Glomerular endothelial cell (primary cell): Measurements from ENCODE around the gene LRRC55. TPM values are rescaled to one million over a fixed set of nuclear protein-coding genes. Genes with fewer than 3 reads are reported as not detected.

ENCODE experiments used
- DNase-seq: peaks from one replicate; pipeline ENCODE4 v3.0.0-alpha.2; 2011; ENCODE audit warnings: low read depth, low spot score; ENCODE audit errors: extremely low read depth
- total RNA-seq: library from RNA; depleted of rRNA; stranded (reverse); fragments of >200 nt; gene quantifications from 2 replicates; pipeline ENCODE4 v1.2.3, GENCODE V29; 2015

LRRC55 gene
- total RNA-seq: 0.05 and 1.3 TPM in 2 replicates

- no peak for DNase-seq
Measured at GRCh38 chr11:57181678-57182305, at the start of gene LRRC55. TSS of gene LRRC55 (plus strand) at chr11:57181953. CDS start at chr11:57182023, 70 bp downstream.

- no peak for DNase-seq
Measured at GRCh38 chr11:57133366-57134038, 48.3 kb upstream of the LRRC55 start.

GRCh38 chr11:57134284-57134683, 47.5 kb upstream of the LRRC55 start:
- no peak for DNase-seq

GRCh38 chr11:57135020-57135751, 46.6 kb upstream of the LRRC55 start:
- no peak for DNase-seq

- DNase-seq: no peak
Measured at GRCh38 chr11:57140568-57140967, 41.2 kb upstream of the LRRC55 start.

- no peak for DNase-seq
Measured at GRCh38 chr11:57143459-57143858, 38.3 kb upstream of the LRRC55 start.

- DNase-seq: no peak
Measured at GRCh38 chr11:57144075-57144474, 37.7 kb upstream of the LRRC55 start.

GRCh38 chr11:57144531-57145320, 37.0 kb upstream of the LRRC55 start:
- no peak for DNase-seq

- no peak for DNase-seq
Measured at GRCh38 chr11:57146301-57146700, 35.5 kb upstream of the LRRC55 start.

- no peak for DNase-seq
Measured at GRCh38 chr11:57148621-57149020, 33.1 kb upstream of the LRRC55 start.

- DNase-seq: no peak
Measured at GRCh38 chr11:57150454-57150917, 31.3 kb upstream of the LRRC55 start.

- no peak for DNase-seq
Measured at GRCh38 chr11:57152134-57152533, 29.6 kb upstream of the LRRC55 start.

- DNase-seq: no peak
Measured at GRCh38 chr11:57153448-57153847, 28.3 kb upstream of the LRRC55 start.

- DNase-seq: no peak
Measured at GRCh38 chr11:57154739-57155138, 27.0 kb upstream of the LRRC55 start.

- no peak for DNase-seq
Measured at GRCh38 chr11:57155400-57155799, 26.4 kb upstream of the LRRC55 start.

- no peak for DNase-seq
Measured at GRCh38 chr11:57155838-57156607, 25.7 kb upstream of the LRRC55 start.

GRCh38 chr11:57156928-57157327, 24.8 kb upstream of the LRRC55 start:
- DNase-seq: no peak

- no peak for DNase-seq
Measured at GRCh38 chr11:57157624-57158023, 24.1 kb upstream of the LRRC55 start.

- DNase-seq: no peak
Measured at GRCh38 chr11:57158180-57158579, 23.6 kb upstream of the LRRC55 start.

GRCh38 chr11:57158599-57158998, 23.2 kb upstream of the LRRC55 start:
- DNase-seq: no peak
